Germinal center (tissue), 1 donor: ENCODE data around the gene NCKAP1.
"Not testable (repeated sequence)": the region's sequence is repeated elsewhere in the genome, so short reads cannot be mapped to it uniquely, and the experiment has no call there.

Experiments used
- DNase-seq: peaks from one replicate; pipeline ENCODE4 v3.0.0; 2012; ENCODE audit warnings: mixed read lengths, low spot score

The NCKAP1 gene

DNA sequence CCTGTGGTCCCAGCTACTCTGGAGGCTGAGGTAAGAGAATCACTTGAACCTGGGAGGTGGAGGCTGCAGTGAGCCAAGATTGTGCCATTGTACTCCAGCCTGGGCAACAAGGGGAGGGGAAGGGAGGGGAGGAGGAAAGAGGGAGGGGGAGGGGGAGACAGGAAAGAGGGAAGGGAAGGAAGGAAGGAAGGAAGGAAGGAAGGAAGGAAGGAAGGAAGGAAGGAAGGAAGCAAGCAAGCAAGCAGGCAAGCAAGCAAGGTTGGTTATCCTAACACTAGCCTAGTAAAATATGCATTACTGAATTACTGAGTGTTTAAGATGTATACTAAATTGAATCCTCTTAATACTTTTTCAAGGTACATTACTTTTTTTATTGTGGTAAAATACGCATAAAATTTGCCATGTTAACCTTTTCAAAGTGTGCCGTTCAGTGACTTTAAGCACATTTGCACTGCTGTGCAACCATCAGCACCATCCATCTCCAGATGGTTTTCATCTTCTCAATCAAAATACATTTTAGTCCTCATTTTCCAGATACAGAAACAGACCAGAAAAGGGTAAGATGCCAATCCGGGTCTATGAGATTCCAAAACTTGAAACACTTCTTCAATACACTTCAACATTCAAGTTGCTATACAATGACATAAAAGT is 28.9 kb downstream of the NCKAP1 start:
- DNase-seq, result no peak

DNA sequence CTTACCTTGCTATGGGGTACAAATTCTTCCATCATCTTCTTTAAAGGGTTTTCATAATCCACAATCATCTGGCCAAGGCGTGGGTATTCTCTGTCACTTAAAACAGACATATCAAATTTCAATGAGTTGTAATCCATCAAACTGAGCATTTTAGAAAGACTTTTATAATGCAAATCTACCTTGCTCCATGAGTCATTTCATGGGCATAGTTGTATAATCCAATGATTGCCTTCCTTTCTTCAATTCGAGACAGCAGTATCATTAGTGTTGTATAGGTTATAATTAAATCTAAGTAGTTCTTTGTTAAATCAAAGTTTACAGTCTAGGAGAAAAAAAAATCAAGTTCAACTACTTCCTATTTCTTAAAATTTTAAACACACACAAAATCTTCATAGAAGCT is 36.3 kb downstream of the NCKAP1 start:
- no peak for DNase-seq

DNA sequence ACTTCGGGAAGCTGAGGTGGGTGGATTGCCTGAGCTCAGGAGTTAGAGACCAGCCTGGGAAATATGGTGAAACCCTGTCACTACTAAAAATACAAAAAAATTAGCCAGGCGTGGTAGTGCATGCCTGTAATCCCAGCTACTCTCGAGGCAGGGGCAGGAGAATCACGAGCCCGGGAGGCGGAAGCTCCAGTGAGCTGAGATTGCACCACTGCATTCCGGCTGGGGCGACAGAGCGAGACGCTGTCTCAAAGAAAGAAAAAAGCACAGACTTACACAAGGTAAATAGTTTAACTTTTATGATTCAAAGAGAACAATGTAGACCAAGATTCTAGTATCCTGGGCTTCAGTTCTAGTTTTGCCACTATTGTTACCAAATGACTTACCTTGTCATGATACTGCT is 37.4 kb downstream of the NCKAP1 start:
- DNase-seq, result no peak

DNA sequence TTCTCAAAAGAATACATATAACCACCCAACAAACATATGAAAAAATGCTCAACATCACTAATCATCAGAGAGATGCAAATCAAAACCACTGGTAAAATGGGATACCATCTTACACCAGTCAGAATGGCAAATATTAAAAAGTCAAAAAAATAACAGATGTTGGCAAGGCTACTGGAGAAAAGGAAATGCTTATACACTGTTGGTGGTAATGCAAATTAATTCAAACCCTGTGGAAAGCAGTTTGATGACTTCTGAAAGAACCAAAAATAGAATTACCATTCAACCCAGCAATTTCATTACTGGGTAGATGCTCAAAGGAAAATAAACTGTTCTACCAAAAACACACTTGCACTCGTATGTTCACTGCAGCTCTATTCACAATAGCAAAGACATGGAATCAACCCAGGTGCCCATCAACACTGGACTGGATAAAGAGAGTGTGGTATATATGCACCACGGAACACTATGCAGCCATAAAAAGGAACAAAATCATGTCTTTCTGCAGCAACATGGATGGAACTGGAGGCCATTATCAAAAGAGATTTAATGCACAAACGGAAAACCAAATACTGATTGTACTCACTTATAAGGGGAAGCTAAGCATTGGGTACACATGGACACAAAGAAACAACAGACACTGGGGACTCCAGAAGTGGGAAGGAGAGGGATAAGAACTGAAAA is 38.8 kb downstream of the NCKAP1 start:
- DNase-seq, result no peak

DNA sequence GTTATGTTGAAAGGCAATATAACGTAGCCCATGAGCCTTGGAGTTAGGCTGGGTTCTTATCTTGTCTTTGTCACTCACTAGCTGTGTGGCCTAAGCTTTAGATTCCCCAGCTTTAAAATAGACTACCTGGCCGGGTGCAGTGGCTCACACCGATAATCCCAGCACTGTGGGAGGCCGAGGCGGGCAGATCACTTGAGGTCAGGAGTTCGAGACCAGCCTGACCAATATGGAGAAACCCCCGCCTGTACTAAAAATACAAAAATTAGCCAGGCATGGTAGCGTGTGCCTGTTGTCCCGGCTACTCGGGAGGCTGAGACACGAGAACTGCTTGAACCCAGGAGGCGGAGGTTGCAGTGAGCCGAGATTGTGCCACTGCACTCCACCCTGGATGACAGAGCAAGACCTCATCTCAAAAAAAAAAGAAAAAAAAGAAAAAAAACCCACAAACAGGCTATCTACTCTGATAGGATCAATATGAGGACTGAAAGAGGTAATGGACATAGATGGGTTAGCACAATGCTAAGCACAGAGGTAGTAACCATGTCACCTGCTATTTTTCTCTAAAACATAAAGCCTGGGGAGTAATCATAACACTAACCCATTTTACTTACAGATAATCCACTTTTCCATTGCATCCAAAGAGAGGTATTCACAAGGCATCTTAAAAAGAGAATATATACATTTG is 43.9 kb downstream of the NCKAP1 start:
- no peak for DNase-seq

DNA sequence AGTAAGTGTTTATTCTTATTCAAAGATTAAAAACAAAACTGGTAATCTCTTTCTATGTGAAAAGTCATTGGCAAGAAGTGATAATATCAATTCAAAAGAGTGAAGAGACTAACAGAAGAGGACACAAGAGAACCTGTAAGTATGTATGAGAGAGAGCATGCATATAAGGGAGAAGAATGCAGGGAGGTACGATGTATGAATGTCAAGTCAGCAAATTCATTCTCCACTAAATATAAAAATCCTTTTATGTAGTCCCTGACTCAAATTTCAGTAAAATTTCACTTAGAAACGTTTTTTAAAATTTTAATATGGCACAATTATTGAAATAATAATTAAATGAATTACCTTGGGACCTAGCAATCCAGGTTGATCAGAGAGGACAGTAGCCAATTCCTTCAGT is 55.3 kb downstream of the NCKAP1 start:
- no peak for DNase-seq

DNA sequence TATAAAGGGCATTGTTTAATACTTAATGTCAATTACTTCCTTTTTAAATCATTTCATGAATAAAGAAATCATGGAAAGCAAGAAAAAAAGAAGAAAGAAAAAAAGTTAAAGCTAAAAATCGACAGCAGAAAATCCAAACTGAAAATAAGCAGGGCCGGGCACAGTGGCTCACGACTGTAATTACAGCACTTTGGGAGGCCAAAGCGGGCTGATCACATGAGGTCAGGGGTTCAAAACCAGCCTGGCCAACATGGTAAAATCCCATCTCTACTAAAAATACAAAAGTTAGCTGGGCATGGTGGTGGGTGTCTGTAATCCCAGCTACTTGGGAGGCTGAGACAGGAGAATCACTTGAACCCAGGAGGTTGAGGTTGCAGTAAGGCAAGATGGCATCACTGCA is 56.8 kb downstream of the NCKAP1 start:
- not testable (repeated sequence) for DNase-seq

DNA sequence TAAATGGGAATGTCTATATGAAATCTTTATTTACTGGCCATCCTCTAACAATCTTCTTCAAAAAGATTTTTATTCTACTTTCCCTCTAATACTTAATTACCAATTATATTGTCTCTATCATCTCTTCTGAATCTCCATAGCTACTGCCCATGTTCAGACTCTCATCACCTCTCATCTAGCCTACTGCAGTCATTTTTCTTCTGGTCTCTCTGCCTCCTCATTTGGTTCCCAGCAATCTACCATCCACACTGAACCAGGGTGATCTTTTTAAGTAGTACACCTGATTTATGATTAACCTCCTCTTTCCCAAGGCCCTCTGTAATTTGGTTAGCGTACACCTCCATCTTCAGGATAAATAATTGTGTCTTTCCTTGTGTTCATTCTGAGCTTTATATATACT is 57.6 kb downstream of the NCKAP1 start:
- DNase-seq, result no peak

DNA sequence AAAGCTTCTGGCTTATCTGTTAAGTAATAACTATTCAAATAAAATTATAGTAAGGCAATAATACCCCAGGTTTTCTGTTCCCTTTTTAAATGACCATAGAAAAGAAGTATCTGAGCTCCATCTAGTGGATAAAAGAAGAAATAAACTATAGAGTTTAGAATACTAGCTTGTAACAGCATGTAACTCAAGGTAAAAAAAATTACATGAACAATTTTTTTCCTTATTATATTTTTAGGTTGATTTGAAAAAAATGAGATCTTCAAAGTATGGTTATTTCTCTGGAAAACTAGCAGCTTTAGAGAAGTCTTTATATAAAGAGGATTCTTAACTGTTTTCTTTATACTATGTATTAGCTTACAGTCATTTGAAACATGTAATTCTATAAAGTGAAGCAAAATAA is 58.1 kb downstream of the NCKAP1 start:
- peak; percentile 44 for DNase-seq

DNA sequence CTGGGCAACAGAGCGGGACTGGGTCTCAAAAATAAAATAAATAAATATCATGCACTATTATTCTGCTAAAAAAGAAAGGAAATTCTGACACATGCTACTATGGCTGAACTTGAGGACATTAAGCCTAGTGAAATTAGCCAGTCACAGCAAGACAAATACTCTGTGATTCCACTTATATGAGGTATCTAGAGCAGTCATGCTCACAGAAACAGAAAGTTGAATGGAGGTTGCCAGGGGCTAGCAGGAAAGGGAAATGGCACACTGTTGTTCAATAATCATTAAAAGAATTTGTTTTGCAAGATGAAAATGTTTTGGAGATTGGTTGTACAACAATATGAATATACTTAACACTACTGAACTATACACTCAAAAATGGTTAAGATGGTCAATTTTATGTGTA is 60.8 kb downstream of the NCKAP1 start:
- DNase-seq, result no peak

DNA sequence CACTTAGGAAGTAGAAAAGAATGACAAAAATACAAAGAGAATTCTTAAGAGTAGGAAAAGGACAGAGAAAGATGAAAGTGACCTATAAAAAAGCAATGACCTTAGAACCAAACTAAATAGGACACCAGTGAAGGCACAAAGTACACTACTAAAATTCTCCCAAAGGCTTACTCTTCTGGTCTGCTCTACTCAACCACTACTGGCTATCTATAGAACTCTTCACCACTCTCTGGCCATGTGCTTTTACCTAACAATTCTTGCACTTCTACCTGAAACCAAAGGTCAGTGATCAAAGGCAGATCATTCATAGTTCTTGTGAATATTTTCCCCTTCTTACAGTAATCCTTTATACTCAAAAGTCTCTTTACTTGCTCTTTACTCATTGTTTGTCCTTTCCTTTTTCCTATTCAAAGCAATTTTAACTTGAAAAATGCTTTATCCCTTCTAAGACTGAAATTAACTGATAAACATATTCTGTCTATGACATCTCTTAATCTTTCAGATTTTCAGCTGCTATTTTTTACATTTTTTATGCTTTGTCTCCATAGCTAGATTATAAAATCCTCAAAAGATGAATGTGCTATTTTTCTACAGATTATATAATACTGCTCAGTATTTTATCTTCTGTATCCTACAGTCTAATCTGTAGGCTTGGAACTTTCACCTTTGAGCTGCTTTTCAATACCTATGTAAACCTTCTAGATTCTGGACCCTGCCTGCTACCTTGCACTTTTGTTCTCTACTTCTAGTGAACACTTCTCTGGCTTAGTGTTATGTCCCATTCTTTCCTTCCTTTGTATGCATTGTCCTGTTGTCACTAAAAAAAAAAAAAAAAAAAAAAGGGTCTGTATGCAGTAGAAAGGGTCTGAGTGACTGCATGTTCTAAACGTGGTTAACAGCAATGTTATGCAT is 64.6 kb downstream of the NCKAP1 start:
- no peak for DNase-seq

DNA sequence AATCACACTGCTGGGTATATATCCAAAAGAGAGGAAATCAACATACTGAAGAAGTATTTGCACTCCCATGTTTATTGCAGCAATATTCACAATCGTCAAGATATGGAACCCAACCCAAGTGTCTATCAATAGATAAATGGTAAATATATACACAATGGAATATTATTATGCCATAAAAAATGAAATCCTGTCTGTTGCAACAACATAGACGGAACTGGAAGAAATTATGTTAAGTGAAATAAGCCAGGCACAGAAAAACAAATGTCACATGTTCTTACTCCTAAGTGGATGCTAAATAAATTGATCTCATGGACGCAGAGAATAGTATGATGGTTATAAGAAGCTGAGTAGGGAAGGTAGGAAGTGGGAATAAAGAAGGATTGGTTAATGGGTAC is 65.7 kb downstream of the NCKAP1 start:
- DNase-seq, result no peak

DNA sequence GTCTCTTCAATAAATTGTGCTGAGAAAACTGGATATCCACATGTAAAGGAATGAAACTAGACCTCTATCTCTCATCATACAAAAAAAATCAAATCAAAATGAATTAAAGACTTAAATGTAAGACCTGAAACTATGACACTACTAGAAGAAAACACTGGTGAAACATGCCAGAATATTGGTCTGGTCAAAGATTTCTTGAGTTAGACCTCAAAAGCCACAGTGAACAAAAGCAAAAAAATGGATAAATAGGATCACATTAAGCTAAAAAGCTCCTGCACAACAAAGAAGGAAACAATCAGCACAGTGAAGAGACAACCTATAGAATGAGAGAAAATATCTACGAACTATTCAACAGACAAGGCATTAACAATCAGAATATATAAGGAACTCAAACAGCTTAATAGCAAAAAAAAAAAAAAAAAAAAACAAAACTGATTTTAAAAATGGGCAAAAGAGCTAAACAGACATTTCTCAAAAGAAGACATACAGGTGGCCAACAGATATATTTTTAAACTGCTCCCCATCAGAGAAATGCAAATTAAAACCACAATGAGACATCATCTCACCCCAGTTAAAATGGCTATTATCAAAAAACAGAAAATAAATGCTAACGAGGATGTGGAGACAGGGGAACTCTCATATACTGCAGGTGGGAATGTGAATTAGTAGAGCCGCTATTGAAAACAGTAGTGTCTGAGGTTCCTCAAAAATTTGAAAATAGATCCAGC is 66.3 kb downstream of the NCKAP1 start:
- no peak for DNase-seq

DNA sequence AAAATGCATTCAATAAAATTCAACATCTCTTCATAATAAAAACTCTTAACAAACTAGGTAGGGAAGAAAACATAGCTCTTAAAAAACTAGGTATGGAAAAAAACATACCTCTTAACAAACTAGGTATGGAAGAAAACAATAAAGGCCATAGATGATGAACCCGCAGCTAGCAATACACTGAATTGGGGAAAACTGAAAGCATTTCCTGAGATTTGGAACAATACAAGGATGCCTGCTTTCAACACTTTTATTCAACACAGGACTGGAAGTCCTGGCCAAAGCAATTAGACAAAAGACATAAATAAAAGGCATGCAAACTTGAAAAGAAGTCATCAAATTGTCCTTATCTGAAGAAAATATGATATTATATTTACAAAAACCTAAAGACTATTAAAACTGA is 67.8 kb downstream of the NCKAP1 start:
- DNase-seq, result no peak

DNA sequence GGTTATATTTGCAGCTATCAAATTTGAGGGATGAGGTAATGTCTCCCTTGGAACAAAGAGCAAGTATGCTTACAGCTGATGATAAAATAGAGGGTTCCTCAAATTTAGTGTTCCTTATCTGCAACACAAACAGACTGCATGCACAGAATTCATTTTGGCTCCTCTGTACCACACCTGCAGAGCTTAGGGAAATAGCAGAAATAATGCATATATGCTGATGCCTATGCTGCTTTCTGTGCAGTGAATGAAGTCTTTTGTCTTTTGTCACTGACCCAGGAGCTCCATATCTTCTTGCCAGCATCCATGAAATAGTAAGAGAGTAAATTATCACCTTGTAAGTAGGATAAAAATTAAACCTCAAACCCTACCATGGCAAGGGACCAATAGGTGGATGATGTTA is 69.8 kb downstream of the NCKAP1 start:
- no peak for DNase-seq

DNA sequence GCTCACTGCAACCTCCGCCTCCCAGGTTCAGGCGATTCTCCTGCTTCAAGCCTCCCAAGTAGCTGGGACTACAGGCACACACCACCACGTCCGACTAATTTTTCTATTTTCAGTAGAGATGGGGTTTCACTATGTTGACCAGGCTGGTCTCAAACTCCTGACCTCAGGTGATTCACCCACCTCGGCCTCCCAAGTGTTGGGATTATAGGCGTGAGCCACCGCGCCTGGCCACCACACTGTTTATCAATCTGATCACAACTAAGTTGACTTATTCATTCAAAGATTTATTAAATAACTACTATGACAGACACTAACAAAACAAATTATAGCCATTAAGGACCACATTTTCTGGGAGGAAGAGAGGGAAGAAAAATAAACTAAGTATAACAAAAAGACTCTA is 71.9 kb downstream of the NCKAP1 start:
- DNase-seq, result not testable (repeated sequence)

DNA sequence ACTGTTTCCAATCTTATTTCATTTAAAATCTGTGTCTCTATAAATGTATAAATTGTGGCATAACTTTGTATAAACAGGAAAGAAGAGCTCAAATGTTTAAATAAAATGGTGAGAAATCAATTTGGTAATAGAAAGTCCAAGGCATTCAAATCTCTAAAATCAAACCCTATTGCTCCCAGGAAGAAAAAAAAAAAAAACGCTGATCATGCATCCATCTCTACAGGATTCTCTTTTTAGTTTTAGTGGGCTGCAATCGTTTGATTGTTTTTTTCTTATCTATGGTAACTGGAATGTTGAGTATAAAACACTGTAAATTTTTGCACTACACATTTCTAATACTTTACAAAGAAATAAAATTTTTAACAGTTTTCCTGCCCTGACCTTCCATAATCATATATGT is 75.6 kb downstream of the NCKAP1 start:
- no peak for DNase-seq

DNA sequence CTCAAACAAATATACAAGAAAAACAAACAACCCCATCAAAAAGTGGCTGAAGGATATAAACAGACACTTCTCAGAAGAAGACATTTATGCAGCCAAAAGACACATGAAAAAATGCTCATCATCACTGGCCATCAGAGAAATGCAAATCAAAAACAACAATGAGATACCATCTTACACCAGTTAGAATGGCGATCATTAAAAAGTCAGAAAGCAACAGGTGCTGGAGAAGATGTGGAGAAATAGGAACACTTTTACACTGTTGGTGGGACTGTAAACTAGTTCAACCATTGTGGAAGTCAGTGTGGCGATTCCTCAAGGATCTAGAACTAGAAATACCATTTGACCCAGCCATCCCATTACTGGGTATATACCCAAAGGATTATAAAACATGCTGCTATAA is 77.4 kb downstream of the NCKAP1 start:
- DNase-seq, result not testable (repeated sequence)

DNA sequence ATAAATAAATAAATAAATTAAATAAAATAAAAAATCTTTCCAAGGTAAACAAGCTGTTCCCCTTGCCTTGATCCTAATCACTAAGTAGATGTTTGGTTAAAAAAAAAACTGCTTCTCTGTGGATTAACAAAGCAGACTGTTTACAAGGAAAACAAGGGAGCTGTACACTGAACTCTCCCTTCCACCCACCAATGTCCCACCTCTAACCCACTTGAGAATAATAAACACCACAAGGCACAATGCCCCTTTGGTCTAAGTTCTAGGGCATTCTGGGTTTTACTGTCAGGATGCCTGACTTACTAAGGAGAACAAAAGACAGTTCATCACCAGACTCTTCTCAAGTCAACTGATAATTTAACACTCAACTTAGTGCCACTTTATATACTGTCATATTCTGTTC is 83.5 kb downstream of the NCKAP1 start:
- DNase-seq, result no peak

DNA sequence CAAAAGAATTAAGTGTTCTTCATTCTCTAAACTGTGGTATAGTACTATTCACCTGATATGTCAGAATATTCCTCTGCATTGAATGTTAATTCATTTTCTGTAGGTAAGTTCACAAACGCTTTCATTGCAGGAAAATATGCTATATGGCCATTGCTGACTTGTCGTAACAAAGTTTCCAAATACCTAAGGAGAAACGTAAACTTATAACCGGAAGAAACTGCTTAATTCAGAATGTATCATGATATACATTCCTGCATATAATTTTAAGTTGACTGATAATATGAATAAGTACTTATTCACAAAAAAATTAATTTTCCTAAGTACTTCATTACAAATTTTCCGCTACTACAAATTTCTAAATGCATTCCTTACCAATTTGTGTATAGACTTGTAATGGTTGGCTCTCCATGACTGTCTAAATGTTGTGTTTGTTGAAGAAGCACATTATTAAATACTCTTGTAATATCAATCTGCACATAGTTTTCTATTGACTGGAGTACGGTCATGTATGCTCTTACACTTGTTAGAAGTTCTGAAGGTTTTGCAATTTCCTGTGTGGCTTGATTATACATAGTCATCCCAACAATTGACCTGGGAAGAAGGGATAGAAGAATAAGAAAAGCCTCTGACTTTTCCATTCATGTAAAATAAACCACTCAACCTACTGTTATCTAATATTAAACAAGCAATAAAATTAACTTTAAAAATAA is 85.4 kb downstream of the NCKAP1 start:
- DNase-seq, result no peak
